ENCODE data around the gene AKIRIN1. TPM values are rescaled to one million over a fixed set of nuclear protein-coding genes. Genes with fewer than 3 reads are reported as not detected.
A peak's percentile ranks its signal among the peaks of the same experiment; 100 is the strongest.

The AKIRIN1 gene
- total RNA-seq, 1 experiment from 2014 or later: 68.4 TPM

DNA sequence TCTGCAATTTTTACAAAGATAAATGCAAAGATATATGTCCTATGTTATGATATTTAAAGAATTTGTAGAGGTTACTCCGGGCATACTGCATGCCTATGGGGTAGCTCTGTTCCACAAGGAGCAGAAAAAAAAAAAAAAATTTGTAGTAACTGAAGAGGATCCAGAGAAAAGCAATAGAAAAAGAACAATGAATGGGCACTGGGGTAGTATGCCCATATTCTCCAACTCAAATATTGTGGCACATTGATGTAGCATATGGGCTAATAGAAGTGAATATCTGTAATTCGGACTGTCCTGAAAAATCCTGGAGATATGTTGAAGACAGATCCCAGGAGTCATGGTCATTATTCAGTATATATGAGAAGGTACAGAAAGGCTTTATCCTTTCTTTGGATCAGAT lies 1.1 kb upstream of the AKIRIN1 start:
- no peaks in the 10 kb centered on the region for H3K27me3 ChIP-seq (replicated peaks; ENCODE audit: control insufficient read depth, insufficient read depth, low read length)
- POLR2A ChIA-PET: interaction anchor here (0.6 kb wide), 1 partner anchor 42 kb away, joined by 4 read pairs; no protein-coding TSS in a partner anchor
- Mint-ChIP-seq H3K27ac (ENCODE audit: unreplicated experiment) (peak overlapping the region; percentile 66), H3K9me3 (ENCODE audit: unreplicated experiment) (no peaks in the 10 kb centered on the region), H3K36me3 (ENCODE audit: insufficient read depth, unreplicated experiment) (peaks cover 27% of the 10 kb centered on the region), H3K27me3 (ENCODE audit: insufficient read depth, unreplicated experiment) (no peaks in the 10 kb centered on the region), H3K4me1 (ENCODE audit: low read depth, unreplicated experiment) (peaks cover 25% of the 10 kb centered on the region), H3K4me3 (ENCODE audit: unreplicated experiment) (peak overlapping the region; percentile 90)
- no peak overlapping the region for H3K4me3 ChIP-seq (ENCODE audit: low read depth, low read length)
- H3K9me3 ChIP-seq: no peaks in the 10 kb centered on the region
- TF ChIP-seq, protein P1, sequence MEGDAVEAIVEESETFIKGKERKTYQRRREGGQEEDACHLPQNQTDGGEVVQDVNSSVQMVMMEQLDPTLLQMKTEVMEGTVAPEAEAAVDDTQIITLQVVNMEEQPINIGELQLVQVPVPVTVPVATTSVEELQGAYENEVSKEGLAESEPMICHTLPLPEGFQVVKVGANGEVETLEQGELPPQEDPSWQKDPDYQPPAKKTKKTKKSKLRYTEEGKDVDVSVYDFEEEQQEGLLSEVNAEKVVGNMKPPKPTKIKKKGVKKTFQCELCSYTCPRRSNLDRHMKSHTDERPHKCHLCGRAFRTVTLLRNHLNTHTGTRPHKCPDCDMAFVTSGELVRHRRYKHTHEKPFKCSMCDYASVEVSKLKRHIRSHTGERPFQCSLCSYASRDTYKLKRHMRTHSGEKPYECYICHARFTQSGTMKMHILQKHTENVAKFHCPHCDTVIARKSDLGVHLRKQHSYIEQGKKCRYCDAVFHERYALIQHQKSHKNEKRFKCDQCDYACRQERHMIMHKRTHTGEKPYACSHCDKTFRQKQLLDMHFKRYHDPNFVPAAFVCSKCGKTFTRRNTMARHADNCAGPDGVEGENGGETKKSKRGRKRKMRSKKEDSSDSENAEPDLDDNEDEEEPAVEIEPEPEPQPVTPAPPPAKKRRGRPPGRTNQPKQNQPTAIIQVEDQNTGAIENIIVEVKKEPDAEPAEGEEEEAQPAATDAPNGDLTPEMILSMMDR (IDR thresholded peaks at IDR 0.05; ENCODE audit: insufficient read depth in 1 of 2, low read depth in 1 of 2, low read length in 1 of 2, severe bottlenecking in 1 of 2, unreplicated experiment in 1 of 2): no peak
- peaks cover 27% of the 10 kb centered on the region for H3K4me1 ChIP-seq
- intact Hi-C loops (cut with micrococcal nuclease; ENCODE audit: unreplicated experiment): loop anchor here (2.0 kb wide), 2 partner anchors 21 to 37 kb away; partner anchors contain the start of gene NDUFS5
- no peak for DNase-seq
- TSS peak; percentile 72 for BruUV-seq (replicated peaks)
- CTCF ChIA-PET: interaction anchor here (0.5 kb wide), 1 partner anchor 26 kb away, joined by 3 read pairs; no protein-coding TSS in a partner anchor
- H3K36me3 ChIP-seq (ENCODE audit: control insufficient read depth, insufficient read depth, low read length): no peaks in the 10 kb centered on the region

DNA sequence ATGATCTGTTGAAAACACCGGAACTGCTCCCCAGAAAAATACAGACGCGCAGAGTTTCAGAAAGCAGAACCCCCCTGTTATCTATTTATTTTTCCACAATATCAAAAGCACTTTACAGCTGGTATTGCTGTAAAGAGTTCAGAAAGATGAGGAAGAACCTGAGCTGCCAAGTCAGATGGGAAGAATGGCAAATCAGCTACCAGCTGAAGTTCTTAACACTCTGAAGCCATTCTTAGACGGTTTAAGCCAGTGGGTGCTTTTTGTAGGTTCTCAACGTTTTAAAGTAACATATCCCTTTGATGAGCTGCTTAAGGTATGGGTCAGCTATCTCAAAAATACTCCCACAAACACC lies 714 bp upstream of the AKIRIN1 start:
- H3K27ac Mint-ChIP-seq (ENCODE audit: unreplicated experiment): peak overlapping the region; percentile 66
- CTCF ChIA-PET: interaction anchor here (0.5 kb wide), 1 partner anchor 26 kb away, joined by 3 read pairs; no protein-coding TSS in a partner anchor
- TF ChIP-seq, protein P1 (IDR thresholded peaks at IDR 0.05; ENCODE audit: insufficient read depth in 1 of 2, low read depth in 1 of 2, low read length in 1 of 2, severe bottlenecking in 1 of 2, unreplicated experiment in 1 of 2): no peak
- H3K4me1 Mint-ChIP-seq (ENCODE audit: low read depth, unreplicated experiment): peaks cover 26% of the 10 kb centered on the region
- no TSS peak for BruUV-seq (replicated peaks)
- H3K4me3 Mint-ChIP-seq (ENCODE audit: unreplicated experiment): peak overlapping the region; percentile 90
- Histone ChIP-seq H3K4me3 (ENCODE audit: low read depth, low read length) (peak overlapping the region; percentile 35; the same call in 1 of the 2 replicates), H3K4me1 (peaks cover 27% of the 10 kb centered on the region), H3K9me3 (no peaks in the 10 kb centered on the region), H3K36me3 (ENCODE audit: control insufficient read depth, insufficient read depth, low read length) (no peaks in the 10 kb centered on the region), H3K27me3 (replicated peaks; ENCODE audit: control insufficient read depth, insufficient read depth, low read length) (no peaks in the 10 kb centered on the region)
- no peaks in the 10 kb centered on the region for H3K9me3 Mint-ChIP-seq (ENCODE audit: unreplicated experiment)
- POLR2A ChIA-PET: interaction anchor here (0.6 kb wide), 2 partner anchors 42 to 116 kb away, joined by 4 read pairs; no protein-coding TSS in a partner anchor
- no peaks in the 10 kb centered on the region for H3K27me3 Mint-ChIP-seq (ENCODE audit: insufficient read depth, unreplicated experiment)
- no peak for DNase-seq
- peaks cover 30% of the 10 kb centered on the region for H3K36me3 Mint-ChIP-seq (ENCODE audit: insufficient read depth, unreplicated experiment)
- intact Hi-C loops (cut with micrococcal nuclease; ENCODE audit: unreplicated experiment): loop anchor here (2.0 kb wide), 2 partner anchors 22 to 36 kb away; partner anchors contain the start of gene NDUFS5

DNA sequence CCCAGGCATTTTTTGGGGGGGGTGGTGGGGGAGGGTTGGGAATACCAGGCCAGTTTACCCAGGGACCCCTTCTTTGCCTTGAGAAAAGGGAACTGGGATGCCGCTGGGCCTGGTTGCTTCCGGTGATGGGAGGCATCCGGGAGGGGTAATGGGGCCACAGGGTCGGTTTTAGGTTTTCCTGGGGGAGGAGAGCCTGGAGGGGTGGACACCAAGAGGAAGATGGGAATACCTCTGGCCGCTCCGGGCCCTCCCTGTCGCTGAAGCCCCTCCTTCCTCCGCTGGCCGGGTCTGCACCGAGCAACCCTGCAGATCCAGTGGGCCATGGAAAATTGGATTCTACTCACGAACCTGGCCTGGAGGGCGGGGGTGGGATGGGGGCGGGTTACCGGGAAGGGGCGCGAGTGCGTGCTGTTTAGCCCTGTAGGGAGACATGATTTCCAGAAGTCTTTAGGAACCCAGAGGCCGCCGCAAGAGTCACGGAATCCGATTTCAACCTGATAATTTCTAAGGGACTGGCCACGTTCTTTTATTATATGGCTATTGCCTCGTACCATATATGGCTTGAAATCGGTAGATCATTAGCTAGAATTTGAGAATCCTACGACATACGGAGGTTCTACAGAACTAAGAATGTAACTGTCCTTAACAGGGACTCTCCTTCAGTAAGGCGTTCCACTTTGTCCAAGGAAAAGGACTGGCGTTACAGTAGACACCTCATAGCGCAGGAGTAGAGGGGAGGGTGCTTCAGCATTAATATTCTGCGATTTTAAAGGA lies 749 bp downstream of the AKIRIN1 start:
- peak overlapping the region; percentile 67 for H3K4me3 ChIP-seq (ENCODE audit: low read depth, low read length)
- peaks cover 15% of the 10 kb centered on the region for H3K4me1 Mint-ChIP-seq (ENCODE audit: low read depth, unreplicated experiment)
- peaks cover 14% of the 10 kb centered on the region for H3K4me1 ChIP-seq
- ChIA-PET POLR2A (no interaction called here), CTCF (no interaction called here)
- H3K9me3 ChIP-seq: no peaks in the 10 kb centered on the region
- intact Hi-C loops (cut with micrococcal nuclease; ENCODE audit: unreplicated experiment): loop anchor here (2.0 kb wide), 2 partner anchors 23 to 35 kb away; partner anchors contain the start of gene NDUFS5
- no TSS peak for BruUV-seq (replicated peaks)
- H3K27ac Mint-ChIP-seq (ENCODE audit: unreplicated experiment): peak overlapping the region; percentile 85
- TF ChIP-seq, protein P1 (IDR thresholded peaks at IDR 0.05; ENCODE audit: insufficient read depth in 1 of 2, low read depth in 1 of 2, low read length in 1 of 2, severe bottlenecking in 1 of 2, unreplicated experiment in 1 of 2): no peak
- H3K36me3 Mint-ChIP-seq (ENCODE audit: insufficient read depth, unreplicated experiment): peaks cover 34% of the 10 kb centered on the region
- no peaks in the 10 kb centered on the region for H3K27me3 ChIP-seq (replicated peaks; ENCODE audit: control insufficient read depth, insufficient read depth, low read length)
- H3K4me3 Mint-ChIP-seq (ENCODE audit: unreplicated experiment): peak overlapping the region; percentile 90
- no peaks in the 10 kb centered on the region for H3K36me3 ChIP-seq (ENCODE audit: control insufficient read depth, insufficient read depth, low read length)
- H3K27me3 Mint-ChIP-seq (ENCODE audit: insufficient read depth, unreplicated experiment): no peaks in the 10 kb centered on the region
- peak; percentile 39 to 42 for DNase-seq
- no peaks in the 10 kb centered on the region for H3K9me3 Mint-ChIP-seq (ENCODE audit: unreplicated experiment)
